ENCODE results near the gene PCYT2.
A peak's percentile ranks its signal among the peaks of the same experiment; 100 is the strongest.

Gene PCYT2

DNA sequence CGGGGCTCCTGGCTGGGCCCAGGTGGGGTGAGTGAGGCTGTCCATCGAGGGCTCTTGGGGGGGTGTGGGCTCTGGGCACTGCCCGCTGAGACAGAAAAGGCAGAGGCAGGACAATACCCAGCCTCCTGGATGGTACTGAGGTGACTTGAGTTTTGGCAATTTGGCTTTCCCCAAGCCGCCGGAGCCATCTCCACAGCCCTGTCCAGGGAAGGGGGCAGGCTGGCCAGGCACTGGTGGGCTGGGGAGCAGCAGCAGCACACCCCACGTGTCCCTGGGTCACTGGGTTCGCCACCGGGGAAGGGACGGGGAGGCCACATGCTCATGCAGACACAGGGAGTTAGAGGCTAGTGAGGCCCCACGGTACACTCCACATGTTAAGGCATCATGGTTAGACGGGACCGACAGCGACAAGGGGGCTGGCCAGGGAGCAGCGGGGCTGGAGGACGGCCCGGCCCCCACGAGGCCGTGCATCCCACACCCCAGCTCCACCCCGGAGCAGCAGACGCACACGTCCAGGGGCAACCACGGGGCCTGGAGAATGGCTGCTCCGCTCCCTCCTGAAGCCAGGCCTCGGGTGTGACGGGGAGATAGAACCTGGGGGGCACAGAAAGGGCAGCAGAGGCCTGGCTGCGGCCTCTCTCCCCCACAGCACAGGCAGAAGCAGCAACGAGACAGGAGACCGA is 43.1 kb downstream of the PCYT2 start (continued):
- TF ChIP-seq ZNF501 (tag by site-specific recombination; IDR thresholded peaks at IDR 0.05) (no peak), ZNF366 (tag by site-specific recombination; conservative IDR thresholded peaks at IDR 0.05) (no peak), ZNF248 (tag by site-specific recombination; IDR thresholded peaks at IDR 0.05) (no peak), SCRT1 (tag by site-specific recombination; IDR thresholded peaks at IDR 0.05; ENCODE audit: borderline replicate concordance) (no peak), ZNF211 (tag by site-specific recombination; IDR thresholded peaks at IDR 0.05; ENCODE audit: low read depth) (no peak), ZNF394 (tag by site-specific recombination; IDR thresholded peaks at IDR 0.05; ENCODE audit: borderline replicate concordance) (no peak; the same call in 1 of the 2 replicates), YY2 (tag by site-specific recombination; IDR thresholded peaks at IDR 0.05) (no peak), ZNF324 (tag by site-specific recombination; IDR thresholded peaks at IDR 0.05) (no peak; the same call in 1 of the 2 replicates), ZNF660 (tag by site-specific recombination; IDR thresholded peaks at IDR 0.05) (no peak), TRIM28 (IDR thresholded peaks at IDR 0.05; ENCODE audit: borderline replicate concordance, low read length) (no peak), GLI4 (tag by site-specific recombination; IDR thresholded peaks at IDR 0.05) (no peak), KLF1 (tag by site-specific recombination; IDR thresholded peaks at IDR 0.05) (peak; percentile 41; the same call in 1 of the 2 replicates), ZNF121 (tag by site-specific recombination; IDR thresholded peaks at IDR 0.05) (no peak), ZNF571 (tag by site-specific recombination; IDR thresholded peaks at IDR 0.05) (no peak), ZNF155 (tag by site-specific recombination; IDR thresholded peaks at IDR 0.05) (no peak), ZNF701 (tag by site-specific recombination; IDR thresholded peaks at IDR 0.05) (no peak), ZNF76 (tag by site-specific recombination; IDR thresholded peaks at IDR 0.05; ENCODE audit: borderline replicate concordance, low read depth) (no peak), ZNF664 (tag by site-specific recombination; IDR thresholded peaks at IDR 0.05) (no peak), TCF7L2 (IDR thresholded peaks at IDR 0.05; ENCODE audit: borderline replicate concordance, low read depth, low read length) (no peak), ZNF223 (tag by site-specific recombination; IDR thresholded peaks at IDR 0.05) (no peak)
- TF ChIP-seq, protein P1, sequence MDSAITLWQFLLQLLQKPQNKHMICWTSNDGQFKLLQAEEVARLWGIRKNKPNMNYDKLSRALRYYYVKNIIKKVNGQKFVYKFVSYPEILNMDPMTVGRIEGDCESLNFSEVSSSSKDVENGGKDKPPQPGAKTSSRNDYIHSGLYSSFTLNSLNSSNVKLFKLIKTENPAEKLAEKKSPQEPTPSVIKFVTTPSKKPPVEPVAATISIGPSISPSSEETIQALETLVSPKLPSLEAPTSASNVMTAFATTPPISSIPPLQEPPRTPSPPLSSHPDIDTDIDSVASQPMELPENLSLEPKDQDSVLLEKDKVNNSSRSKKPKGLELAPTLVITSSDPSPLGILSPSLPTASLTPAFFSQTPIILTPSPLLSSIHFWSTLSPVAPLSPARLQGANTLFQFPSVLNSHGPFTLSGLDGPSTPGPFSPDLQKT (IDR thresholded peaks at IDR 0.05; ENCODE audit: borderline replicate concordance, low read depth, low read length) = no peak
- TF ChIP-seq, protein P2, sequence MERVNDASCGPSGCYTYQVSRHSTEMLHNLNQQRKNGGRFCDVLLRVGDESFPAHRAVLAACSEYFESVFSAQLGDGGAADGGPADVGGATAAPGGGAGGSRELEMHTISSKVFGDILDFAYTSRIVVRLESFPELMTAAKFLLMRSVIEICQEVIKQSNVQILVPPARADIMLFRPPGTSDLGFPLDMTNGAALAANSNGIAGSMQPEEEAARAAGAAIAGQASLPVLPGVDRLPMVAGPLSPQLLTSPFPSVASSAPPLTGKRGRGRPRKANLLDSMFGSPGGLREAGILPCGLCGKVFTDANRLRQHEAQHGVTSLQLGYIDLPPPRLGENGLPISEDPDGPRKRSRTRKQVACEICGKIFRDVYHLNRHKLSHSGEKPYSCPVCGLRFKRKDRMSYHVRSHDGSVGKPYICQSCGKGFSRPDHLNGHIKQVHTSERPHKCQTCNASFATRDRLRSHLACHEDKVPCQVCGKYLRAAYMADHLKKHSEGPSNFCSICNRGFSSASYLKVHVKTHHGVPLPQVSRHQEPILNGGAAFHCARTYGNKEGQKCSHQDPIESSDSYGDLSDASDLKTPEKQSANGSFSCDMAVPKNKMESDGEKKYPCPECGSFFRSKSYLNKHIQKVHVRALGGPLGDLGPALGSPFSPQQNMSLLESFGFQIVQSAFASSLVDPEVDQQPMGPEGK (tag by site-specific recombination; IDR thresholded peaks at IDR 0.05) = peak; percentile 93
- TF ChIP-seq, protein P3, sequence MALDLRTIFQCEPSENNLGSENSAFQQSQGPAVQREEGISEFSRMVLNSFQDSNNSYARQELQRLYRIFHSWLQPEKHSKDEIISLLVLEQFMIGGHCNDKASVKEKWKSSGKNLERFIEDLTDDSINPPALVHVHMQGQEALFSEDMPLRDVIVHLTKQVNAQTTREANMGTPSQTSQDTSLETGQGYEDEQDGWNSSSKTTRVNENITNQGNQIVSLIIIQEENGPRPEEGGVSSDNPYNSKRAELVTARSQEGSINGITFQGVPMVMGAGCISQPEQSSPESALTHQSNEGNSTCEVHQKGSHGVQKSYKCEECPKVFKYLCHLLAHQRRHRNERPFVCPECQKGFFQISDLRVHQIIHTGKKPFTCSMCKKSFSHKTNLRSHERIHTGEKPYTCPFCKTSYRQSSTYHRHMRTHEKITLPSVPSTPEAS (tag by site-specific recombination; IDR thresholded peaks at IDR 0.05) = no peak
- TF ChIP-seq, protein P4, sequence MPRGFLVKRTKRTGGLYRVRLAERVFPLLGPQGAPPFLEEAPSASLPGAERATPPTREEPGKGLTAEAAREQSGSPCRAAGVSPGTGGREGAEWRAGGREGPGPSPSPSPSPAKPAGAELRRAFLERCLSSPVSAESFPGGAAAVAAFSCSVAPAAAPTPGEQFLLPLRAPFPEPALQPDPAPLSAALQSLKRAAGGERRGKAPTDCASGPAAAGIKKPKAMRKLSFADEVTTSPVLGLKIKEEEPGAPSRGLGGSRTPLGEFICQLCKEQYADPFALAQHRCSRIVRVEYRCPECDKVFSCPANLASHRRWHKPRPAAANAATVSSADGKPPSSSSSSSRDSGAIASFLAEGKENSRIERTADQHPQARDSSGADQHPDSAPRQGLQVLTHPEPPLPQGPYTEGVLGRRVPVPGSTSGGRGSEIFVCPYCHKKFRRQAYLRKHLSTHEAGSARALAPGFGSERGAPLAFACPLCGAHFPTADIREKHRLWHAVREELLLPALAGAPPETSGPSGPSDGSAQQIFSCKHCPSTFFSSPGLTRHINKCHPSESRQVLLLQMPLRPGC (tag by site-specific recombination; IDR thresholded peaks at IDR 0.05) = peak; percentile 31; the same call in 1 of the 2 replicates
- TF ChIP-seq, protein P5, sequence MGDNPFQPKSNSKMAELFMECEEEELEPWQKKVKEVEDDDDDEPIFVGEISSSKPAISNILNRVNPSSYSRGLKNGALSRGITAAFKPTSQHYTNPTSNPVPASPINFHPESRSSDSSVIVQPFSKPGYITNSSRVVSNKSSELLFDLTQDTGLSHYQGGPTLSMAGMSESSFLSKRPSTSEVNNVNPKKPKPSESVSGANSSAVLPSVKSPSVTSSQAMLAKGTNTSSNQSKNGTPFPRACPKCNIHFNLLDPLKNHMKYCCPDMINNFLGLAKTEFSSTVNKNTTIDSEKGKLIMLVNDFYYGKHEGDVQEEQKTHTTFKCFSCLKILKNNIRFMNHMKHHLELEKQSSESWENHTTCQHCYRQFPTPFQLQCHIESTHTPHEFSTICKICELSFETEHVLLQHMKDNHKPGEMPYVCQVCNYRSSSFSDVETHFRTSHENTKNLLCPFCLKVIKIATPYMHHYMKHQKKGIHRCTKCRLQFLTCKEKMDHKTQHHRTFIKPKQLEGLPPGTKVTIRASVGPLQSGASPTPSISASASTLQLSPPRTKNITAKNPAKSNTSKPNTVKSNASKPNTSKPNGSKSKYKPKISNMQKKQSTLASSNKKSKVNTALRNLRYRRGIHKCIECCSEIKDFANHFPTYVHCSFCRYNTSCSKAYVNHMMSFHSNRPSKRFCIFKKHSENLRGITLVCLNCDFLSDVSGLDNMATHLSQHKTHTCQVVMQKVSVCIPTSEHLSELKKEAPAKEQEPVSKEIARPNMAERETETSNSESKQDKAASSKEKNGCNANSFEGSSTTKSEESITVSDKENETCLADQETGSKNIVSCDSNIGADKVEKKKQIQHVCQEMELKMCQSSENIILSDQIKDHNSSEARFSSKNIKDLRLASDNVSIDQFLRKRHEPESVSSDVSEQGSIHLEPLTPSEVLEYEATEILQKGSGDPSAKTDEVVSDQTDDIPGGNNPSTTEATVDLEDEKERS (tag by site-specific recombination; IDR thresholded peaks at IDR 0.05) = no peak
- TF ChIP-seq, protein P6, sequence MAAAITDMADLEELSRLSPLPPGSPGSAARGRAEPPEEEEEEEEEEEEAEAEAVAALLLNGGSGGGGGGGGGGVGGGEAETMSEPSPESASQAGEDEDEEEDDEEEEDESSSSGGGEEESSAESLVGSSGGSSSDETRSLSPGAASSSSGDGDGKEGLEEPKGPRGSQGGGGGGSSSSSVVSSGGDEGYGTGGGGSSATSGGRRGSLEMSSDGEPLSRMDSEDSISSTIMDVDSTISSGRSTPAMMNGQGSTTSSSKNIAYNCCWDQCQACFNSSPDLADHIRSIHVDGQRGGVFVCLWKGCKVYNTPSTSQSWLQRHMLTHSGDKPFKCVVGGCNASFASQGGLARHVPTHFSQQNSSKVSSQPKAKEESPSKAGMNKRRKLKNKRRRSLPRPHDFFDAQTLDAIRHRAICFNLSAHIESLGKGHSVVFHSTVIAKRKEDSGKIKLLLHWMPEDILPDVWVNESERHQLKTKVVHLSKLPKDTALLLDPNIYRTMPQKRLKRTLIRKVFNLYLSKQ (tag by site-specific recombination; IDR thresholded peaks at IDR 0.05; ENCODE audit: borderline replicate concordance) = no peak

All from HEK293 (cell line).